B cell (primary cell): ENCODE data around the gene SPEF1.

ENCODE experiments used
- CTCF ChIP-seq: fragments of 200-600 bp; IDR thresholded peaks from one replicate; pipeline ENCODE4 v1.8.0; 2022; ENCODE audit warnings: antibody characterized with exemption, mild to moderate bottlenecking
- EZH2 ChIP-seq: IDR thresholded peaks from 2 replicates; pipeline ENCODE4 v1.6.1; 2012; ENCODE audit warnings: borderline replicate concordance, low read depth, mild to moderate bottlenecking, moderate library complexity, low read length; ENCODE audit not compliant: insufficient read depth, poor library complexity, severe bottlenecking

DNA sequence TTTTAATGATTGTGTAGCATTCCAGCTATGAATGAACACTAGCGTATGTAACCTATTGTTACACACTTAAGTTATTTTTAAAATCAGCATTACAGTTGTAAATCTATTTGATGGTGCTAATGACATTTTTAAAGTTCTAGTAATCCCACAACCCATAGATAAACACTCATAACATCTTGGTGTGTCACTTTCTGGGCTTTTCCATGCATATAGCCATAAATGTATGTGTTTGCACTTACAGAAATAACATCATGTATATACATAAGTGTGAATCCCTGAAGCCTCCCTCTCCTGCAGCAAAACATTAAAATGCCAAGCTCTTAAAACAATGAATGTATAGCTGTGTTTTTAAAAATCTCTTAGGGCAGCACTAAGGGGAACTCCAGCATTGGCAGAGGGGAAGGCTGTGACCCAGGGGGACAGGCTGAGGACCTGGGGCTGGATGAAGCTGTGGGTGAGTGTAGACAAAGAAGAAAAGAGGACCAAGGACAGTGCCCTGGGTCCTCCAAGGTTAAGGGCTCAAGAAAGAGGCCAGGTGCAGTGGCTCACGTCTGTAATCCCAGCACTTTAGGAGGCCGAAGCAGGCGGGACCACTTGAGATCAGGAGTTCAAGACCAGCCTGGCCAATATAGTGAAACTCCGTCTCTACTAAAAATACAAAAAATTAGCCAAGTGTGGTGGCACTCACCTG is 6.2 kb upstream of the SPEF1 start:
- TF ChIP-seq CTCF, result no peak
- TF ChIP-seq EZH2, result no peak
